ENCODE data around the gene MAP2. TPM values are rescaled to one million over a fixed set of nuclear protein-coding genes. Genes with fewer than 3 reads are reported as not detected.

MAP2 gene
- total RNA-seq, 2 donors from 2014 or later: 1.8 TPM

- H3K27me3 ChIP-seq (ENCODE audit: control insufficient read depth, insufficient read depth, low read length, poor library complexity, severe bottlenecking): no peaks in the 10 kb centered on the region
- 90 to 96% methylated on average over 3 to 4 of the region's 4 CpGs for WGBS, 2 experiments (ENCODE audit: insufficient coverage in 1 of 2, insufficient read length in 1 of 2)
- no peaks in the 10 kb centered on the region for H3K36me3 Mint-ChIP-seq (ENCODE audit: low read depth)
- no peaks in the 10 kb centered on the region for H3K9me3 Mint-ChIP-seq
- H3K36me3 ChIP-seq (ENCODE audit: control insufficient read depth, insufficient read depth, low read length): no peaks in the 10 kb centered on the region
- no peak for TF ChIP-seq CTCF (conservative IDR thresholded peaks at IDR 0.05)
- no peaks in the 10 kb centered on the region for H3K9me3 ChIP-seq (ENCODE audit: control insufficient read depth, low read length)
- no peak overlapping the region for H3K4me3 Mint-ChIP-seq
- no peak overlapping the region for H3K27ac ChIP-seq (ENCODE audit: low read depth, low read length)
- no peaks in the 10 kb centered on the region for H3K4me1 ChIP-seq (ENCODE audit: control insufficient read depth, insufficient read depth, low read length)
- no peak for DNase-seq
- H3K27me3 Mint-ChIP-seq (ENCODE audit: insufficient read depth): no peaks in the 10 kb centered on the region
- H3K27ac Mint-ChIP-seq: no peak overlapping the region
- H3K9ac ChIP-seq (ENCODE audit: extremely low read depth, low read length, poor library complexity, severe bottlenecking): no peak overlapping the region
- H3K4me1 Mint-ChIP-seq: no peaks in the 10 kb centered on the region
- H3K4me3 ChIP-seq (ENCODE audit: low read length): no peak overlapping the region
Measured at GRCh38 chr2:209682646-209683045, 258.8 kb downstream of the MAP2 start.

GRCh38 chr2:209685340-209685739, 261.5 kb downstream of the MAP2 start:
- Histone ChIP-seq H3K27ac (ENCODE audit: low read depth, low read length) (no peak overlapping the region), H3K9ac (ENCODE audit: extremely low read depth, low read length, poor library complexity, severe bottlenecking) (no peak overlapping the region), H3K4me3 (ENCODE audit: low read length) (no peak overlapping the region), H3K27me3 (ENCODE audit: control insufficient read depth, insufficient read depth, low read length, poor library complexity, severe bottlenecking) (no peaks in the 10 kb centered on the region), H3K36me3 (ENCODE audit: control insufficient read depth, insufficient read depth, low read length) (no peaks in the 10 kb centered on the region), H3K9me3 (ENCODE audit: control insufficient read depth, low read length) (no peaks in the 10 kb centered on the region), H3K4me1 (ENCODE audit: control insufficient read depth, insufficient read depth, low read length) (no peaks in the 10 kb centered on the region)
- Mint-ChIP-seq H3K36me3 (ENCODE audit: low read depth) (no peaks in the 10 kb centered on the region), H3K4me1 (no peaks in the 10 kb centered on the region), H3K4me3 (no peak overlapping the region), H3K9me3 (no peaks in the 10 kb centered on the region), H3K27ac (no peak overlapping the region), H3K27me3 (ENCODE audit: insufficient read depth) (no peaks in the 10 kb centered on the region)
- WGBS, 2 experiments (ENCODE audit: insufficient coverage in 1 of 2, insufficient read length in 1 of 2): 95 to 100% methylated on average over 1 of the region's 1 CpG
- no peak for TF ChIP-seq CTCF (conservative IDR thresholded peaks at IDR 0.05)
- DNase-seq: no peak

- Mint-ChIP-seq H3K36me3 (ENCODE audit: low read depth) (no peaks in the 10 kb centered on the region), H3K9me3 (no peaks in the 10 kb centered on the region), H3K4me1 (no peaks in the 10 kb centered on the region), H3K4me3 (no peak overlapping the region), H3K27me3 (ENCODE audit: insufficient read depth) (no peaks in the 10 kb centered on the region), H3K27ac (no peak overlapping the region)
- no peak overlapping the region for H3K27ac ChIP-seq (ENCODE audit: low read depth, low read length)
- H3K36me3 ChIP-seq (ENCODE audit: control insufficient read depth, insufficient read depth, low read length): no peaks in the 10 kb centered on the region
- DNase-seq: no peak
- WGBS, 2 experiments (ENCODE audit: insufficient coverage in 1 of 2, insufficient read length in 1 of 2): 92 to 100% methylated on average over 4 of the region's 4 CpGs
- no peaks in the 10 kb centered on the region for H3K9me3 ChIP-seq (ENCODE audit: control insufficient read depth, low read length)
- no peaks in the 10 kb centered on the region for H3K4me1 ChIP-seq (ENCODE audit: control insufficient read depth, insufficient read depth, low read length)
- H3K9ac ChIP-seq (ENCODE audit: extremely low read depth, low read length, poor library complexity, severe bottlenecking): no peak overlapping the region
- H3K27me3 ChIP-seq (ENCODE audit: control insufficient read depth, insufficient read depth, low read length, poor library complexity, severe bottlenecking): no peaks in the 10 kb centered on the region
- no peak overlapping the region for H3K4me3 ChIP-seq (ENCODE audit: low read length)
- no peak for TF ChIP-seq CTCF (conservative IDR thresholded peaks at IDR 0.05)
Measured at GRCh38 chr2:209685963-209686362, 262.1 kb downstream of the MAP2 start.
